OCI-LY7 (cell line): ENCODE results near the gene RXRA. TPM values are rescaled to one million over a fixed set of nuclear protein-coding genes. Genes with fewer than 3 reads are reported as not detected.

Experiments used
- BruUV-seq: library from RNA; stranded (reverse); fragments of 400-500 nt; replicated peaks from 2 replicates; lab custom pipeline; 2021; lab: Mats Ljungman, UMichigan
- CTCF ChIA-PET: fragments of 300-600 bp; sonication (Branson Sonifier 250); formaldehyde crosslinking; loops from one replicate; lab custom pipeline; 2022; ENCODE audit warnings: antibody characterized with exemption; ENCODE audit not compliant: unreplicated experiment; lab: Charles Lee
- POLR2A ChIA-PET: fragments of 300-600 bp; sonication (Branson Sonifier 250); formaldehyde crosslinking; loops from one replicate; lab custom pipeline; 2022; ENCODE audit warnings: antibody characterized with exemption; lab: Charles Lee
- DNase-seq: peaks from one replicate; pipeline ENCODE4 v3.0.0-alpha.2; 2015; ENCODE audit warnings: low spot score
- H2AFZ ChIP-seq: fragments of 200-600 bp; sonication (generic), shearing (Covaris generic); 2 replicates; pipeline ENCODE4 v1.6.1; 2014; ENCODE audit warnings: mild to moderate bottlenecking, antibody characterized with exemption, low read length, moderate library complexity
- H3K27ac ChIP-seq: fragments of 200-600 bp; sonication (generic); 2 replicates; pipeline ENCODE4 v1.5.1; 2014; ENCODE audit warnings: mixed run types, low read depth, mild to moderate bottlenecking, moderate library complexity, low read length, inconsistent platforms; ENCODE audit not compliant: poor library complexity, severe bottlenecking
- H3K36me3 ChIP-seq: fragments of 200-600 bp; sonication (generic); 2 replicates; pipeline ENCODE4 v1.6.1; 2014; ENCODE audit warnings: mild to moderate bottlenecking, antibody characterized with exemption, low read length, moderate library complexity, mixed read lengths; ENCODE audit not compliant: insufficient read depth
- H3K4me1 ChIP-seq: fragments of 200-600 bp; sonication (generic); 2 replicates; pipeline ENCODE4 v1.5.1; 2014; ENCODE audit warnings: mild to moderate bottlenecking, low read length; ENCODE audit not compliant: insufficient read depth, poor library complexity, severe bottlenecking
- H3K4me2 ChIP-seq: fragments of 200-600 bp; sonication (generic); 2 replicates; pipeline ENCODE4 v1.6.1; 2014; ENCODE audit warnings: mild to moderate bottlenecking, low read length
- H3K4me3 ChIP-seq: fragments of 200-600 bp; sonication (generic); 2 replicates; pipeline ENCODE4 v1.5.1; 2014; ENCODE audit warnings: mild to moderate bottlenecking, low read depth, low read length; ENCODE audit not compliant: poor library complexity, severe bottlenecking
- H3K79me2 ChIP-seq: fragments of 200-600 bp; sonication (generic); 2 replicates; pipeline ENCODE4 v1.6.1; 2016; ENCODE audit warnings: low read depth, mild to moderate bottlenecking, low read length, moderate library complexity, mixed read lengths; ENCODE audit not compliant: insufficient read depth
- H3K9me2 ChIP-seq: fragments of 200-600 bp; sonication (generic); 2 replicates; pipeline ENCODE4 v1.6.1; 2016; ENCODE audit warnings: mild to moderate bottlenecking, low read length, mixed read lengths; ENCODE audit not compliant: insufficient read depth
- H3K9me3 ChIP-seq: fragments of 200-600 bp; sonication (generic); 2 replicates; pipeline ENCODE4 v1.6.1; 2014; ENCODE audit warnings: mild to moderate bottlenecking, mixed run types, low read length, mixed read lengths
- H4K20me1 ChIP-seq: fragments of 200-600 bp; sonication (generic); 2 replicates; pipeline ENCODE4 v1.6.1; 2014; ENCODE audit warnings: mild to moderate bottlenecking, antibody characterized with exemption, low read length, moderate library complexity, mixed read lengths; ENCODE audit not compliant: insufficient read depth
- CTCF ChIP-seq: fragments of 200-600 bp; sonication (generic); conservative IDR thresholded peaks from 2 replicates; pipeline ENCODE4 v1.5.1; 2014; ENCODE audit warnings: mild to moderate bottlenecking, antibody characterized with exemption, low read length, moderate library complexity, mixed read lengths
- EZH2phosphoT487 ChIP-seq: fragments of 200-600 bp; sonication (generic); IDR thresholded peaks from 2 replicates; pipeline ENCODE4 v1.6.1; 2018; ENCODE audit warnings: low read depth, borderline replicate concordance, mild to moderate bottlenecking, mixed run types, antibody characterized with exemption, low read length, moderate library complexity, mixed read lengths
- intact Hi-C: fragments of 100-400 bp; cut with micrococcal nuclease; formaldehyde crosslinking; loops from one replicate; pipeline ENCODE4 v1.10.0; 2022; ENCODE audit not compliant: unreplicated experiment
- total RNA-seq, 2 experiments: library from RNA; depleted of rRNA in 1 of 2; stranded (reverse); fragments of >200 nt in 1 of 2; shearing (Covaris generic) in 1 of 2; gene quantifications; 2 replicates each; pipeline ENCODE4 v1.2.3, GENCODE V29; 2014 to 2022

The RXRA gene
- total RNA-seq, 2 experiments from 2014 or later = 0.25 to 0.40 TPM

DNA sequence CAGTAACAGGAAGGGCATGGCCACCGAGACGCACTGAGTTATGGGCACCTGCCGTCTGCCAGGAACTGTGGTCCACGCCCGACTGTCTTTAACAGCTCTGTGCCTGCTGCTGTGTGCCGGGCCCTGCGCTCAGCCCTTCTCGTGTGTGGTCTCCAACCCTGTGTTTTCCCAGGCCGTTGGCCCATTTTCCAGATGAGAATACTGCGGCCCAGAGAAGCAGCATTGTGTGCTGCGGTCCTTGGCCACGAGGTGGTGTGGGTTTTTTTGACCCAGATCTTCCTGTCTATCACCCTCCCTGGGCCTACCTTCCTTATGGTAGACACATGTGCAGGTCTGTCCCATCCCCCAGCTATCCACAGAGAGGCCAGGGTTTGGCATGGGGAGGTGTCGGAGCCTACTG is 47.0 kb downstream of the RXRA start:
- POLR2A ChIA-PET = no interaction called here
- no TSS peak for BruUV-seq
- 0 out of 2 replicates have a peak, but pooled peaks have one; percentile 31 for TF ChIP-seq CTCF
- TF ChIP-seq EZH2phosphoT487 = no peak

DNA sequence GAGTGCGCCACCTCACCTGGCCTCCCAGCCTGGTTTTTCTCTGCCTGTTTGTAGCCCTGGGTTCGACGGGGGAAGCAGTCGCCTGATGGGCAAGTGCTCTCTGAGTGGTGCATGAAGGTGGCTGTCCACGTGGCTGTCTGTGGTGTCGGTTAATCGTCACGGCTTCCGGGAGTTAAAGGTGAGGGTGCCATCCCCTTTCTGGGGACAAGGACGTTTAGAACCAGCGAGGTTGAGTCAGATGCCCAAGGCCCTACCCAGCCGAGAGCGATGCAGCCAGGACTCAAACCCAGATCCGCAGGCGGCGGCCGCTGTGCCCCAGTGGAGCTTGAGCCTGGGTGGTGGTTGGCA is 47.7 kb downstream of the RXRA start:
- Histone ChIP-seq H2AFZ (no peak overlapping the region), H3K9me3 (no peaks in the 10 kb centered on the region), H3K4me1 (no peaks in the 10 kb centered on the region), H3K4me3 (no peak overlapping the region), H4K20me1 (no peaks in the 10 kb centered on the region), H3K79me2 (no peaks in the 10 kb centered on the region), H3K27ac (no peak overlapping the region), H3K36me3 (no peaks in the 10 kb centered on the region), H3K9me2 (no peaks in the 10 kb centered on the region), H3K4me2 (no peak overlapping the region)
- TF ChIP-seq CTCF (no peak), EZH2phosphoT487 (no peak)
- ChIA-PET POLR2A (no interaction called here), CTCF (no interaction called here)
- intact Hi-C loops = no loop called here
- DNase-seq = no peak
- no TSS peak for BruUV-seq

More for the DNA sequence above, 47.0 kb downstream of the RXRA start:
- Histone ChIP-seq H2AFZ (no peak overlapping the region), H3K27ac (no peak overlapping the region), H3K4me3 (no peak overlapping the region), H3K36me3 (no peaks in the 10 kb centered on the region), H4K20me1 (no peaks in the 10 kb centered on the region), H3K9me2 (no peaks in the 10 kb centered on the region), H3K79me2 (no peaks in the 10 kb centered on the region), H3K9me3 (no peaks in the 10 kb centered on the region), H3K4me1 (no peaks in the 10 kb centered on the region), H3K4me2 (no peak overlapping the region)
- CTCF ChIA-PET = interaction anchor here (0.5 kb wide), 1 partner anchor 60 kb away, joined by 3 read pairs; no protein-coding TSS in a partner anchor
- DNase-seq = no peak
- intact Hi-C loops = no loop called here

DNA sequence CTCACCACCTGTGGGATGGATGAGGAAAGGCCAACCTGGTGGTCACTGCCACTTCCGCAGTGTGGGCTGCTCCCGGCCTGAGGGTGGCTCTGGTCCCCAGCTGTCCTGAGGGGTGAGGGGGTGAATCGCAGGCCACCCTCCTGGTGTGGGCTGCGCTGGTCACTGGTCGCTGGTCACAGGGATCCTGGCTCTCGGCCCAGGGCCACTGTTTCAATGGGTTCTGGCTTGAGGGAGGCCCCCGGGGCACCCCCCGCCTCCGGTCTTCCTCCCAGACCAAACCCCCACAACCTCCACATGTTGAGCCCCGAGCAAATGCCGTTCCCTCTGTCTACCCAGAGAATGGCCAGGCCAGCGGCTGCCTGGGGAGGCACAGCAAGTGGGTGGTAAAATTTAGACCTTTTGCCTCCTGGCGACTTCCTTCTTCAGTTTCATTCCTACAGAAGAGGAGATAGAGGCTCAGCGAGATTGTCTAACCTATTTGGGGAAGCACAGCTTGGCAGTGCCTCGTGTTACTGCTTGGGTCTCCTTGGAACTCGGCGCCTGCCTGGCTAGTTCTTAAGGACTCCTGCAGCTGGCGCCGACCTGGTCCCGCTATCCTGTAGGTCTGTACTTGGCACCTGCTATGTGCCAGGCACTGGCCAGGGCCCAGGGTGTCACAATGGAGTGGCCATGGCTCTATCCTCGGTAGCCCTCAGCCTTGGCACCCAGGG is 48.2 kb downstream of the RXRA start:
- no peaks in the 10 kb centered on the region for H3K79me2 ChIP-seq
- no TSS peak for BruUV-seq
- H3K9me2 ChIP-seq = no peaks in the 10 kb centered on the region
- H3K36me3 ChIP-seq = no peaks in the 10 kb centered on the region
- POLR2A ChIA-PET = no interaction called here
- CTCF ChIA-PET = interaction anchor here (0.6 kb wide), 1 partner anchor 202 kb away, joined by 3 read pairs; no protein-coding TSS in a partner anchor
- no peaks in the 10 kb centered on the region for H4K20me1 ChIP-seq
- intact Hi-C loops = no loop called here
- H3K4me3 ChIP-seq = no peak overlapping the region
- TF ChIP-seq CTCF = no peak
- TF ChIP-seq EZH2phosphoT487 = no peak
- H3K27ac ChIP-seq = no peak overlapping the region
- no peak for DNase-seq
- no peaks in the 10 kb centered on the region for H3K4me1 ChIP-seq
- H2AFZ ChIP-seq = no peak overlapping the region
- no peak overlapping the region for H3K4me2 ChIP-seq
- no peaks in the 10 kb centered on the region for H3K9me3 ChIP-seq
